Measurements from ENCODE around the gene LMAN1L.

The LMAN1L gene

GRCh38 chr15:74789171-74789631, 23.4 kb upstream of the LMAN1L start:
- peak overlapping the region; percentile 97 for H3K4me3 ChIP-seq (ENCODE audit: low read depth, low read length, poor library complexity, severe bottlenecking)
- peaks cover 18% of the 10 kb centered on the region for H3F3A ChIP-seq (ENCODE audit: insufficient read depth, low read length)
- no peak overlapping the region for H2AFZ ChIP-seq (ENCODE audit: low read length)
- peaks cover 53% of the 10 kb centered on the region; the same call in 1 of the 2 replicates for H3K36me3 ChIP-seq (ENCODE audit: insufficient read depth, low read length)
- H3K9me3 ChIP-seq (ENCODE audit: low read length), result no peaks in the 10 kb centered on the region
- H3K27ac ChIP-seq (ENCODE audit: low read depth, low read length, poor library complexity, severe bottlenecking), result peak overlapping the region; percentile 99
- H3K27me3 ChIP-seq (ENCODE audit: insufficient read depth, low read length), result no peaks in the 10 kb centered on the region
- H3K9ac ChIP-seq (ENCODE audit: low read length), result peak overlapping the region; percentile 83
- no peak for TF ChIP-seq CTCF (IDR thresholded peaks at IDR 0.05; ENCODE audit: low read length)
- TF ChIP-seq EZH2 (IDR thresholded peaks at IDR 0.05; ENCODE audit: borderline replicate concordance, low read length), result no peak
- H3K9me2 ChIP-seq (ENCODE audit: low read depth, low read length), result no peaks in the 10 kb centered on the region
- no peaks in the 10 kb centered on the region for H4K20me1 ChIP-seq (ENCODE audit: insufficient read depth, low read length)
- H3K4me1 ChIP-seq (ENCODE audit: insufficient read depth, low read length, severe bottlenecking), result peaks cover 100% of the 10 kb centered on the region
- peak overlapping the region; percentile 97 for H3K4me2 ChIP-seq (ENCODE audit: low read length)
- H3K79me2 ChIP-seq (ENCODE audit: insufficient read depth, low read length), result peaks cover 47% of the 10 kb centered on the region

- H3K79me2 ChIP-seq (ENCODE audit: insufficient read depth, low read length), result peaks cover 48% of the 10 kb centered on the region
- no peaks in the 10 kb centered on the region for H3K9me2 ChIP-seq (ENCODE audit: low read depth, low read length)
- H3K27me3 ChIP-seq (ENCODE audit: insufficient read depth, low read length), result no peaks in the 10 kb centered on the region
- H3K9me3 ChIP-seq (ENCODE audit: low read length), result no peaks in the 10 kb centered on the region
- H2AFZ ChIP-seq (ENCODE audit: low read length), result no peak overlapping the region
- TF ChIP-seq CTCF (IDR thresholded peaks at IDR 0.05; ENCODE audit: low read length), result no peak
- peak overlapping the region; percentile 99 for H3K27ac ChIP-seq (ENCODE audit: low read depth, low read length, poor library complexity, severe bottlenecking)
- H3K4me1 ChIP-seq (ENCODE audit: insufficient read depth, low read length, severe bottlenecking), result peaks cover 100% of the 10 kb centered on the region
- peak overlapping the region; percentile 83 for H3K9ac ChIP-seq (ENCODE audit: low read length)
- H3K4me3 ChIP-seq (ENCODE audit: low read depth, low read length, poor library complexity, severe bottlenecking), result peak overlapping the region; percentile 97
- H4K20me1 ChIP-seq (ENCODE audit: insufficient read depth, low read length), result no peaks in the 10 kb centered on the region
- H3F3A ChIP-seq (ENCODE audit: insufficient read depth, low read length), result peaks cover 13% of the 10 kb centered on the region
- peak overlapping the region; percentile 97 for H3K4me2 ChIP-seq (ENCODE audit: low read length)
- peaks cover 54% of the 10 kb centered on the region; the same call in 1 of the 2 replicates for H3K36me3 ChIP-seq (ENCODE audit: insufficient read depth, low read length)
Observed at GRCh38 chr15:74789741-74790079, 22.9 kb upstream of the LMAN1L start.

DNA sequence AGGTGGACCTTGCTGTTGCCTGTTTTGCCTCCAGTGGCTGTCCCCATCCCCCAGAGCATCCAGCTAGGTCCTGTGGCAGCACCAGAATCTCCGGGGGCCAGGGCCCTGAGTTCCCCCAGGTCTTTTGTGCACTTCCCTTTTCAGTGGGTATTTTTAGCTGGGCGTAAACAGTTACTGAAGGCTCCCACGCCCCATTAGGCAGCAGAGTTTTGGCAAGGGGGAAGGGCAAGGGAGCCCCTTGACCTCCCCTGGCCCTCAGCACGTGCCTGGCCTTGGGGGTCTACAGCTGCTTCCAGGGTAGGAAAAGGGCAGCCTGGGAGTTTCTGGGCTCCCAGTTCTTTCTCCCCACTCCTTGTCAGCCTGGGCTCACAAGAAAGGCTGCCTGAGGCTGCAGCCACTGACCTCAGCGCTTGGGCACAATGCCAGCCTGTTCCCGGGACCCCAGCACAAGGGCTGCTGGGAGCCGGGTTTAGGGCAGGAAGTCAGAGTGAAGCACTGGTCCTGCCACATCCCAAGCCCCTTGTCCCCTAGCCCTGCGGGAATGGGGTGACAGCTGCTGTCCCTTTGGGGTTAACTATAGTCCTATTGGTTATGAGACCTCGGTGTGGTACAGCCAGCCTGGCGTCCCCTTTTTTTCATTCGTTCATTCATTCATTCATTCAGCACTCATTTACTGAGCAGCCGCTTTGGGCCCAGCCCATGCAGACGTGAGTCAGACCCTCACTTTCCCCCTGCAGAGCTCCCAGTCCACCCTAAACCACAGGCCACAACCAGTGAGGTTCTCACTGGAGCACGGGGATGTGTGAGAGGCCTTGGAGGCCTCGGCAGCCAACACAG, 22.3 kb upstream of the LMAN1L start:
- Histone ChIP-seq H3K4me1 (ENCODE audit: insufficient read depth, low read length, severe bottlenecking) (peaks cover 100% of the 10 kb centered on the region), H3K27ac (ENCODE audit: low read depth, low read length, poor library complexity, severe bottlenecking) (peak overlapping the region; percentile 99), H3K4me3 (ENCODE audit: low read depth, low read length, poor library complexity, severe bottlenecking) (peak overlapping the region; percentile 97), H3K27me3 (ENCODE audit: insufficient read depth, low read length) (no peaks in the 10 kb centered on the region), H3K9me2 (ENCODE audit: low read depth, low read length) (no peaks in the 10 kb centered on the region), H3K4me2 (ENCODE audit: low read length) (peak overlapping the region; percentile 97), H3F3A (ENCODE audit: insufficient read depth, low read length) (peaks cover 11% of the 10 kb centered on the region; the same call in 1 of the 2 replicates), H3K79me2 (ENCODE audit: insufficient read depth, low read length) (peaks cover 52% of the 10 kb centered on the region), H2AFZ (ENCODE audit: low read length) (no peak overlapping the region), H3K9me3 (ENCODE audit: low read length) (no peaks in the 10 kb centered on the region), H3K9ac (ENCODE audit: low read length) (peak overlapping the region; percentile 83), H3K36me3 (ENCODE audit: insufficient read depth, low read length) (peaks cover 53% of the 10 kb centered on the region; the same call in 1 of the 2 replicates), H4K20me1 (ENCODE audit: insufficient read depth, low read length) (no peaks in the 10 kb centered on the region)
- TF ChIP-seq EZH2 (IDR thresholded peaks at IDR 0.05; ENCODE audit: borderline replicate concordance, low read length) (no peak), CTCF (IDR thresholded peaks at IDR 0.05; ENCODE audit: low read length) (no peak)
